NCI-H226 (cell line): ENCODE data around the gene TTC21A.

Experiments used
- DNase-seq: peaks from one replicate; pipeline ENCODE4 v3.0.0-alpha.2; 2015

TTC21A gene

GRCh38 chr3:39137991-39138803 lies 30.7 kb downstream of the TTC21A start:
- no peak for DNase-seq

DNA sequence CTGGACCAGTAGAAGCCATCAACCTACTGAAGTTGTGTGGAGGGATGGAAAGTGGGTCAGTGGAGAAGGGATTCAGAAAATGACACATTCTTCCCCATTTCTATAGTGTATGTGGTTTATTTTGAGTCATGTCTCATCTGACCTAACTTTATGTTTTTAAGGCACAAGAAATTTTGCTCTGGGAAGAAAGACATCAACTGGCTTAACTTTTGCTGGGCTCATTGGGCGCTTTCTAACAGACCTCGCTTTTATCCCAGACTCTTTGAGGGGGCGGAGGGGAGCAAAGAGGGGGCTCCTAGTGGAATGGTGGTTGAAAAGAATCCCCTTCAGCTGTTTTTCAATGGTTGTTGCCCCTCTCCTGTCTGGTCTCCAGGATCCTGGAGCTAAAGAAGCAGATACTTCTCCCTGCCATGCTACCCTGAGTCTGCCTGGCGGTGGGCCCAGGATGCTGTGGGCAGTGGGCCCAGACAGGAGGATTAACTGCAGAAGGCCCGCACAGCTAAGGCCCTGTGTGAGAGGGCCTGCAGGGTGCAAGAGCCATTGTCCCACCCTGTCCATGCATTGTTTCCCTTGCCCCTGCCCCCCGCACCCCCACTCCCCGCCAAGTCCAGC lies 31.4 kb downstream of the TTC21A start:
- no peak for DNase-seq

GRCh38 chr3:39139442-39139841 lies 32.0 kb downstream of the TTC21A start:
- DNase-seq = no peak

- DNase-seq = no peak
Measured at GRCh38 chr3:39140341-39140971, 33.0 kb downstream of the TTC21A start.

- peak; percentile 66 for DNase-seq
Measured at GRCh38 chr3:39141171-39141995, 33.9 kb downstream of the TTC21A start.

GRCh38 chr3:39142067-39142466 lies 34.6 kb downstream of the TTC21A start:
- no peak for DNase-seq

GRCh38 chr3:39143051-39143885 lies 35.8 kb downstream of the TTC21A start:
- no peak for DNase-seq

DNA sequence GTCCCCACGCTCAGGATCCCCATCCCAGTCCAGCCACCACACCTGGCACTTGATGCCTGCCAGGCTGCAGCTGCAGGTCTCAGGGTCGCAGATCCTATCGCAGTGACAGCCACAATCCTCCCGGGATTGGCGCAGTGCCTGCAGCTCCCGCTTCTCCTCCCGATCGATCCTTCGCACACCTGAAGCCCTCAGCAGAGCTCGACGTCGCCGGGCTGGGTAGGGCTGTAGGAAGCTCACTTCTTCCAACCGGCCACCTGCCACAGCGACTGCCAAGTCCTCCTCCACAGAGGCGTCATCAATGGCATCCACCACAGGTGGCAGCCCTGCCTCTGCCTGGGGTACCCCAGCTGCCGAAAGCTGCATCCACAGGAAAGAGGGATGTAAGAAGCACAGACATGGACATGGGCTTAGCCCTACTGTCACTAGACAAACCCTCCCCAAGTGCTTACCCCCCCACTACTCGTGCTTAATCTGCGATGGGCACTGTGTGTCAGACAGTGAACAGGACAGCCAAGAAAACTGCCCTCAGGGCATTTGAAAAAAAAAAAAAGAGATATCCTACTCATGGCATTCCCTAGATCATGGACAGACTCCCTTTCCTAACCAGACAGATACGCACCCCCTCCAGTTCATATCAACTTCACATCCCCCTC lies 36.7 kb downstream of the TTC21A start:
- no peak for DNase-seq

DNA sequence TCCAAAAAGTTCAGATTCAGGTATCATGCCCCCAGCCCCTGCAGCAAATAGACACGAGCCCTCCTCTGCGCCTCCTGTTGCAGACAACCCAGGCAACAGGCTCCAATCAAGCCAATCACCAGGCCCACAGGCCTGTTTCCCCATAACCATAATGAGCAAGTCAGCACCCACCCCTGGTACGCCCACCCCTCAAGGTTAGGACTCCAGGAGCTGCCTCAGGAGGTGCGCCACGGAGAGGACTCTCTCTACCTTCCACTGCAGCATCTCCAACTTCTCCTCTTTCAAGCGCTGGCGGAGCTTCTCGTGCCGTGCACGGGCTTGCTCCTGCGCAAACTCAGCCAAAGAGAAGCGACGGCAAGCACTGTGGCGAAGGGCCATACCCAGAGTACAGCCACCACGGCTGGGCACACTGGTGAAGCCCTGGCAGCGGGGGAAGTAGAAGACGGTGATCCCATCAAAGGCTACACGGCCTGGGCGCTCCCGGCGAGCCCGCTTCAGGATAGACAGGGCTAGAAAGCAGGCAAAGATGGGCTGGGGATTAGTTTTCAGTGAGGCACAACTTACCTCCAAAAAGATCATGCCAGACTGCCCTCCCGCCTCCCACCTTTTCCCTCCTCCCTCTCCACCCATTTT lies 37.4 kb downstream of the TTC21A start:
- DNase-seq = no peak

DNA sequence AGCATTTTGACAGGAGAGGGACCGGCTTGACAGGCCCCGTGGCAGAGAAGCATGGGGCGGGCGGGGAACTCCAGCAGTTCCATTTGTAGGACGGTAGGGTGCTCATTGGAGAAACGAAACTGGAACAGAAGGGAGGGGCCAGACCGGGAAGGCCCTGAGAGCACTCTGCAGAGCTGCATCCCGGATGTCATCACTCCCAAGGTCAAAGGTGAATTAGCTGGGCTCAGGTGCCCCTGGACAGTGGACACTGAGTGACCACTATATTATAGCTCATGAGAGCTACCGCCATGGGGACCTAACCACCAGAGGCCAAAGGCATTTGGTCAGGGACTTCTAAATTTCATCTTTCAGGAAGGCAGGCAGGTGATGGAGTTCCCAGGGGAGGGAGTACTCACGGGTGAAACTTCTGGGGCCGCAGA lies 38.6 kb downstream of the TTC21A start:
- no peak for DNase-seq

- DNase-seq = peak; percentile 97
Measured at GRCh38 chr3:39146611-39147591, 39.4 kb downstream of the TTC21A start.

DNA sequence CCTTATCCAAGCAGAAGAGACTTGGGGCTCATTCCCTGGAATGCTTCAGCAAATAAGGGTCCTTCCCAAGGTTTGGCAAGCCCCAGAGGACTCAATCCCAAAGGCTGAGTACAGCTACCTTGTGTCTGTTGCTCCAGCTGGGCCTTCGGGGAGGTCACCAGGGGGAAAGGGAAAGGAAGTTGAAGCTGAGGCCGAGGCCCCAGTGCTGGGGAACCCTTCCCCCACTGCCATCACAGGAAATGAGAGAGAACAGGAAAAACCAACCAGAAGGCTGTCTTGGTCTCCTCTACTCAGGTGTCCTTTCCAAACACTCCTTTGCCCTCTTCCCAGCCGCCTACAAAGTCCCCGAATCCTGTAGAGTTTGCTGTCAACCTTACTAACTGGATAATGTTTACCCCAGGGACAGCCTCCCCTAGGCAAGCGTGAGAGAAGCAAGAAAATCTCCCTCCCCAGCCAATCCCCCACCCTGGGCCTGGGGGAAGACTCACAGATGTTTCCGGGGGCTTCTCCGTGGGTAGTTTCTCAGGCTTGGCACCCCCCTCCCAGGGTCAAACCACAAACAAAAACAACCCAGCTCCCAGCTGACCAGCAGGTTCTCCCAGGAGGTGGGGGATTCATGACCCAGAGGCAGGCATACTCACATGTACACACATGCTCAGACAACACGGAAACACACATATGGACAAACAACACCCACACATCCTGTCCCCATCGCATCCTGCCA lies 40.4 kb downstream of the TTC21A start:
- no peak for DNase-seq

DNA sequence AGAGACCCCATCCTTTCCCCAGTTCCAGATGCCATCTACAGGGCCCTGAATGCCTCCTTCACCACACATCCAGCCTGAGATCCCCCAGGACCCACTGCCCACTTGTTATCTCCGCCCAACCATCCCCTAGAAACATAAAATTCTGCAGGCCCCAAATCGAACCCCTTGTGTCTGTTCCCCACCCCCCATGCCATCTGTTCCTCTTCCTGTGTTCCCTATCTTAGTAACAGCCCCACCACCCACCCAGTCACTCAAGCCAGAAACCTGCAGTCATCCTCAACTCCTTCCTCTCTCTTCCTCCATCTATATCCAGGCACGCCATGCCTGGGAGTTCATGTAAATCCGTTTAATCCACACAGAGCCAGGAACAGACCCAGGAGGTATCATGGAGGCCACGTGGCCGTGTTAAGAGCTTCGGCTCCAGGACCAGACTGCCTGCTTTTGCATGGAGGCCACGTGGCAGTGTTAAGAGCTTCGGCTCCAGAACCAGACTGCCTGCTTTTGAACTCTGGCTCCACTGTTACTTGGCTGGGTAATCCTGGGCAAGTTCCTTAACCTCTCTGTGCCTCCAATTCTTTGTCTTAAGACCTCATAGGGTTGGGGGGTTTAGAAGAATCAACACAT lies 41.1 kb downstream of the TTC21A start:
- DNase-seq = no peak

- no peak for DNase-seq
Measured at GRCh38 chr3:39149059-39149455, 41.6 kb downstream of the TTC21A start.

DNA sequence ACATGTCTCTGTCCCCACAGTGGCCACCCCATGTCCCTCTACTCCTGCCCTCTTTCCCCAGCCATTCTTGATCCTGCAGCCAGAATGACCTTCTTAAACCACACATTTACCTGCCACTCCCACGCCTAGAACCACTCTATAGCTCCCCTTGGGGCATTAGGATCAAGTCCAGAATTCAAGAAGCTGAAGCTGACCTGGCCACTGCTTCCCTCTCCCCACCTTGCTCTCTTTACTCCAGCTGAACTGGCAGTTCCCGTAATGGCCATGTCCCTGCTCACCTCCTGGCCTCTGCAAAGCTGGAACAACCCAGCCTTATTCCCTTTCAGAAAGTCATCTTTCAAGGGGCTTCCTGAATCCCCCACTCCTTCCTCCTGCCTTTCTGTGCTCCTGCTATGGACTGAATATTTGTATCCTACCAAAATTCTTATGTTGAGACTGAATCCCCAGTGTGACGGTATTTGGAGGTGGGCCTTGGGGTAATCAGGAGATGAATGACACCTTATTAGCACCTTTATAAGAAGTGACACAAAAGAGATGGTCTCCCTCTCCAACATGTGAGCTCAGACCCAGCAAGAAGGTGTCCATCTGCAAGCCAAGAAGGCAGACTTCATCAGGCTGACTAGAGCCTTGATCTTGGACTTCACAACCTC lies 42.1 kb downstream of the TTC21A start:
- DNase-seq = no peak

DNA sequence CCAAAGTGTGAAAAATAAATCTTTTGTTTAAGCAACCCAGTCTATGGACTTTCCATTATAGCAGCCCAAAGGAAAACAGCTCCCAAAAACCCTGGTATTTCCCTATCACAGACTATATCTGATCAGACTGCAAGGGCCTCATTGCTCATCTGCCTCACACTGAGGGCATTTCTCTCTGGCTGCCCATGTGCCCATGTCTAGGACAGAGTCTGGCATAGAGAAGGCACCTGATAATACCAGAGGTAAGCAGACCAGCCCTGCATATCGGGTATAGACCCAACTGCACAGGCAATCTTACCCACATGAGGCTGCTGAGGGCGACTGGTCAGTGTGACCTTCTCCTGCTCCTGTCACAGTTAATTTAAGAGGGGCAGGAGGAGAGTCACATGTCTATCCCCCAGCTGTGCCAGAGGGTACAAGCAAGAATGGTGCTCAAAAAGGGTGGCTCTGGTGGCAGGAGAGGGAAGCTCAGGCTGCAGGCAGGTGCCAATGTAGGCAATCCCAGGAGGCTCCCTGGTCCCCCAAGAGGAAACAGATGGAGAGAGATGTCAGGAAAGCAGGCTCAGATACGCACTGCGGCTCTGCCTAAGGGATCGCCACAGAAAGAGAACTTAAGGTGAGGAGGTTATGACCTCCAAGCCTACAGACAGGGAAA lies 42.8 kb downstream of the TTC21A start:
- DNase-seq = no peak

- peak; percentile 94 for DNase-seq
Measured at GRCh38 chr3:39150803-39151631, 43.5 kb downstream of the TTC21A start.
